Measurements from ENCODE around the gene NTNG2.
"Not testable (repeated sequence)": the region's sequence is repeated elsewhere in the genome, so short reads cannot be mapped to it uniquely, and the experiment has no call there.

NTNG2 gene

DNA sequence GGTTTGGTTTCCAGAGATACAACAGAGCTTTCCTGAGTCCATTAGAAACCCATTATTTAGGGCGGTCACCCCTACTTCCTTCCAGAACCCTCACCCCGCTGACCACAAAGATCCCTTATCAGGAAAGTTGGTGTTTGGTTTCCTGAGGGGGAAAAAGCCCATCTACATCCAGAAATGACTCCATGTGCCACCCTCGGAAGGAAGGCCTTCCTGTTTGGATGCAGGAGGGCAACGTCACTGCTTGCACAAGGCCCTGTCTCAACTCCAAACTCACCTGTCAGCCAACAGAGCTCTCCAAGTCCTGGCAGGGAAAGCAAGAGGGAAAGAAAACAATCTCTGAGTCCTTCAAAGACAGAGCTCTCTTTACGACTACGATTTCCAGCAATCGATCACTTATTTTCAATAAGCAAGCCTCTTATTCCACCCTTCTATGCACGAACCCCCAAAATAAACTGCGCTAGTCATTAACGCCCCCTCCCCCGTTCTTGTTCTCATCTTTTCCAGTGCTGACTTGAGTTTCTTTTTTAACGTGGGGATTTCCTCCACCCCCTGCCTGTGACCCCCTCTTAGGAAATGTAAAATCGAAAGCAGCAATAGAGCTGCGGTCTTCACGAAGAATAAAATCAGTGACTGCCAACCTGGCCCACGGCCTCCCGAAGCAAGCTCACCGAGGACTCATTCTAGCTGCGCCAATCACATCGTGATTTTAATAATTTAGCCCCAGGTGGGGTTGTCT lies 35.7 kb upstream of the NTNG2 start:
- no peak overlapping the region for H3K4me3 ChIP-seq (ENCODE audit: low read depth, low read length)

DNA sequence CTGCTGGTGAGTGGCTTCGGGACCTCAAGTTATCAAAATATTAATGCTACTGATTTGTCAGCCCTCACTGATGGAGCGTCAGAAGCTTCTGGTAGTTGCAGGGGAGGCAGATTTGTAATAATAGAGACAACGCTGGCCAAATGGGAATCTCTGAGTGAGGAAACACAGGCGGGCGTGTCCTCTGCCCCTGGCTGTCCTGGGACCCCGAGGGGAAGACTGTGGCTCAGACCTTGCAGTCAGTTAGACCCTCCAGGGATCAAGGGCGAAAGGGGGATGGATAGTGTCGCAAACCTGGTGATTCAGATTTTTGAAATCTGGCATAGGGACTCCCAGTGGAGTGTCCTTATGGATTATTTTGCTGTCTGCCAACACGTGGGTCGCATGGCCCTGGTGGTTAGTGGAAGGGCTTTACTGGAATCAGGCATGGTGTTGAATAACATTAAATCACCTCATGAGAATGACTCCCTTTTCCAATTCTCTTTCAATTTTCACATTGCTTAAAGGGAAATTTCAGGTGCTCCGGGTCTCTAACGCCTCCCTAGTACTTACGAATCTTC lies 35.1 kb upstream of the NTNG2 start:
- TF ChIP-seq, protein P1, sequence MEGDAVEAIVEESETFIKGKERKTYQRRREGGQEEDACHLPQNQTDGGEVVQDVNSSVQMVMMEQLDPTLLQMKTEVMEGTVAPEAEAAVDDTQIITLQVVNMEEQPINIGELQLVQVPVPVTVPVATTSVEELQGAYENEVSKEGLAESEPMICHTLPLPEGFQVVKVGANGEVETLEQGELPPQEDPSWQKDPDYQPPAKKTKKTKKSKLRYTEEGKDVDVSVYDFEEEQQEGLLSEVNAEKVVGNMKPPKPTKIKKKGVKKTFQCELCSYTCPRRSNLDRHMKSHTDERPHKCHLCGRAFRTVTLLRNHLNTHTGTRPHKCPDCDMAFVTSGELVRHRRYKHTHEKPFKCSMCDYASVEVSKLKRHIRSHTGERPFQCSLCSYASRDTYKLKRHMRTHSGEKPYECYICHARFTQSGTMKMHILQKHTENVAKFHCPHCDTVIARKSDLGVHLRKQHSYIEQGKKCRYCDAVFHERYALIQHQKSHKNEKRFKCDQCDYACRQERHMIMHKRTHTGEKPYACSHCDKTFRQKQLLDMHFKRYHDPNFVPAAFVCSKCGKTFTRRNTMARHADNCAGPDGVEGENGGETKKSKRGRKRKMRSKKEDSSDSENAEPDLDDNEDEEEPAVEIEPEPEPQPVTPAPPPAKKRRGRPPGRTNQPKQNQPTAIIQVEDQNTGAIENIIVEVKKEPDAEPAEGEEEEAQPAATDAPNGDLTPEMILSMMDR (IDR thresholded peaks at IDR 0.05; ENCODE audit: borderline replicate concordance, insufficient read depth, low read depth, low read length): no peak
- no peak overlapping the region for H3K4me3 ChIP-seq (ENCODE audit: low read depth, low read length)

More for the DNA sequence above, 35.7 kb upstream of the NTNG2 start:
- TF ChIP-seq, protein P1 (IDR thresholded peaks at IDR 0.05; ENCODE audit: borderline replicate concordance, insufficient read depth, low read depth, low read length): no peak

DNA sequence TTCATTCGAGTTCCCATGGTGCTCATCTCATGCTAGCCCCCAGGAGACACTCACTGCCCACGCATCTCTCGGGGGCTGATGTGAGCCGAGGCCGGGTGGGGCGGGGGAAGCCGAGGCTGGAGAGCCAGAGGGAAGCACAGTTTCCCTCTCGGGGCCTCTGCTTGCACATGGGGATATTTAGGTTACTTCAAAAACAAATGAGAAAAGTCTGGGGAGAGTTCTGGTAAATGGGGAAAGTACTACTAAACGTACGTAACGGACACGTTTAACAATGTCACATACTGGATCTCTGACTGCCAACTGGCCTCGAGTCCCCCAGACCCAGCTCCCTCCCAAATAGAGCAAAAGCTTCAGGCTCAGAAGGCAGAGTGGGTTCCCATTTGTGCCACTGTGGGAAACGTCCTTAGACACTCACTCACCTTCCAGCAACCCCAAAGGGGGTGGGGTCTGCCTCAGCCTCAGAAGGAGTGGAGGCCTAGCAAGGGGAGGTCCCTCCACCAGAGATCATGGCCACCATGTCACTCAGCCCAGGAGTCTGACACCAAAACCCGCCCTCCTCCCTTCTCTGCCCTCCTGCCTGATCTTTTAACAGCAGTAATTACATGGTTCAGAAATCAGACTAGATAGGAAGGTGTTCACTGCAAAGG lies 33.8 kb upstream of the NTNG2 start:
- H3K4me3 ChIP-seq (ENCODE audit: low read depth, low read length): no peak overlapping the region
- TF ChIP-seq, protein P1 (IDR thresholded peaks at IDR 0.05; ENCODE audit: borderline replicate concordance, insufficient read depth, low read depth, low read length): no peak

DNA sequence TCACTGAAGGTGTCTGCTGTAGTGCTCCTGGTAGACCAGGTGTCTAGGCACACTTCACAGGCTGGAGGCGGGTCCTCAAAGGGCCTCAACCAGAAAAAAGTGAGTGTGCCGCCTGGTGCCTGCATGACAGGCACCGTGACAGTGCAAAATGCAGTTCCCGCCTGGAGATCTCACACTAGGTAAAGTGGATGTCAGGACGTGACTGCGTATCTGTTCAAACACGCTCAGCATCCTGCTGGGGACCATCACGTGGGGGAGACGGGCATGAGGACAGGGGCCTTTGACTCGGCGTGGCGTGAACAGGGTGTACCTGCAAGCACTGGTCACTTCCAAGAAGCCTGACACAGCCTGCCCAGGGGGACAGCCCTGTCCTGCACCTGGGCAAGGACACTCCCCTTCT lies 32.3 kb upstream of the NTNG2 start:
- no peak overlapping the region for H3K4me3 ChIP-seq (ENCODE audit: low read depth, low read length)
- TF ChIP-seq, protein P1 (IDR thresholded peaks at IDR 0.05; ENCODE audit: borderline replicate concordance, insufficient read depth, low read depth, low read length): no peak

DNA sequence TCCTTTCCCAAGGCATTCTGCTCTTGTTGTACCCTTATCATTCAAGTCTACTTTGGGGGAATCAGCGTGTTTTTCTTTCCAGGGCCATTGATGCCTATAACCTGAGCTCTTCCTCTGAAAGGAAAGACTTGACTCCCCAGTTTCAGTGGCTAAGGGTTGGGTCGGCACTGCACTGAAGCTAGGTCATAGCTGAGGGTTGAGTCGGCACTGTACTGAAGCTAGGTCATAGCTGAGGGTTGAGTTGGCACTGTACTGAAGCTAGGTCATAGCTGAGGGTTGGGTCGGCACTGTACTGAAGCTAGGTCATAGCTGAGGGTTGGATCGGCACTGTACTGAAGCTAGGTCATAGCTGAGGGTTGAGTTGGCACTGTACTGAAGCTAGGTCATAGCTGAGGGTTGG lies 27.8 kb upstream of the NTNG2 start:
- not testable (repeated sequence) for H3K4me3 ChIP-seq (ENCODE audit: low read depth, low read length)

DNA sequence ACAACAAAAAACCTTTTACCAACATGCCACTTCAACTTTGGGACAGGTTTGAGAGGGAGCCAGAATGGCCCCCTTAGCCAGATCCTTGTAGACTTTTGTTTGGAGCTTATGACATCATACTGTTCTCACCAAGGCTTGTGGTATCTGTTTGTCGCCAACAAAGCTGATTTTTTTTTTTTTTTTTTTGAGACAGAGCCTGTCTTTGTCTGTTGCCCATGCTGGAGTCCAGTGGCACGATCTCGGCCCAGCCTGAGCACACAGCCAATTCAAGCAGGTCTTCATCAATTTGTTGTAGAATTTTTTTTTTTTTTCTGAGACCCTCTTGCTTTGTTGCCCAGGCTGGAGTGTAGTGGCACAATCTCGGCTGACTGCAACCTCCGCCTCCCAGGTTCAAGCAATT lies 26.4 kb upstream of the NTNG2 start:
- TF ChIP-seq, protein P1 (IDR thresholded peaks at IDR 0.05; ENCODE audit: borderline replicate concordance, insufficient read depth, low read depth, low read length): no peak
- H3K4me3 ChIP-seq (ENCODE audit: low read depth, low read length): no peak overlapping the region

DNA sequence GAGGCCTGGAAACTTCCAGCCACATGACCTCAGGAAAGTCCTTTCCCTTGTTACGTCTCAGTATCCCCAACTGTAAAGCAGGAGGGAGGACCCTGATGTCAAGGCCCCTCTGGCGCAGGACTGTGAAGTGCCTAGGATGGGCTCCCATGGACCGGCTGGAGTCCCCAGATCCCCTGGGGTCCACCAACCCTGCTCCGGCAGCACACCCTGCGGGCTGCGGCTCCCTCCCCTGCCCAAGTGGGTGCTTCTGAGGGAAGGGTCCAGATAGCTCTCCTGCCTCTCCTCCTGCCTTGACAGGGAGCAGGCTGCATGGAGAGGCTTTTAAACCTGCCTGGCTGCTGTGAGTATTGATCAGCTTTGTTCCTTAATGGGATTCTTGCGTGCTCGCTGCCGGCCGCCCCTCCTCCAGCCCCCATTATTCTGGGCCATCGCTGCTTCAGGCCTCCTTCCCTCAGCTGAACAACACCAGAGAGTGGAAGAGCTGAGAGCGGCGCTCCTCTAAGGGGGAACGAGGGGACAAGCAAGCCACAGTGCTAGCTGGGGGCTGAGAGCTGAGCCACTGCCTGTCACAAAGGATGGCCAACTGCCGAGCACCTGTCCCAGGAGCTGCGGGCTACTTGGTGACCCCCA lies 25.6 kb upstream of the NTNG2 start:
- no peak overlapping the region for H3K4me3 ChIP-seq (ENCODE audit: low read depth, low read length)
- TF ChIP-seq, protein P1 (IDR thresholded peaks at IDR 0.05; ENCODE audit: borderline replicate concordance, insufficient read depth, low read depth, low read length): no peak
